ENCODE measurements around the gene PSMD3. TPM values are rescaled to one million over a fixed set of nuclear protein-coding genes. Genes with fewer than 3 reads are reported as not detected.
A peak's percentile ranks its signal among the peaks of the same experiment; 100 is the strongest.

The PSMD3 gene
- total RNA-seq, 1 experiment from 2014 or later = 174 TPM

DNA sequence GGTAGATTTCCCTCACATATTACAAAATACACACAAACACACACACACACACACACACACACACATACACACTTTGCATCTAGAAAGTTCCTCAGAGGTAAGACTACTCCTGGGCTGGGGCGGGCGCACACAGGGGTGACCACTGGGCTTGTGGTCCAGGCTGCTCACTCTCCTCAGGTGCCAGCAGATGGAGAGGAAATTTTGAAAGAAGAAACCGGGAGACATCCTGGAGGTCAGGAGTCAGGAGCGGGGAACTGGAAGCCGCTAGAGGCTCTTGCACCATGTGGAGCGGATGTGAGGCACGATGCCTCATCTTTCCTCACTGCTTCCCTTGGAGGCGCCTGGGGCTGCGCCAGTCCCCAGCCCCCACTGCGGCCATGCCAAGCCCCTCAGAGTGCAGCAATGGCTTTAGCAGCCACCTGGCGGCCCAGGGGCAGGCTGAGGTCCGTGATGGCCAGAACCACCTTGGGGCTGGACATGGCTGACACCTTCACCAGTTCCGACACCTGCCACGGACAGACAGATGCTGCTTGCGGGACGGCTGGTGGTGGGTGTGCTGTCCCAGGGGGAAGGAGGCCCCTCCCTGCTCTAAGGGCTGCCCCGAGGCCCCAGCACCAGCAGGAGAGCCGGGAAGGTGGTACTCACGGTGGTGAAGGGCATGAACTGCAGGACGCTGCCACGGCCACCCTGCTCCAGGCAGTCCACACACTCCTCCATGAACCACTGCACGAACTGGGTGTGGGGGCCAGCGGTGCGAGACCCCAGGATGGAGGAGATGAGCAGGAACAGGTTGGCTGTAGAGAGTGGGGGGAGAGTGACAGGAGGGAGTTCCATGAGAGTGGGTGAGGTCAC lies 38.8 kb downstream of the PSMD3 start:
- Histone ChIP-seq H3K9me3 (ENCODE audit: control insufficient read depth, low read depth, low read length) (no peaks in the 10 kb centered on the region), H4K5ac (ENCODE audit: insufficient read length, low read depth, low read length) (no peak overlapping the region), H3K79me1 (ENCODE audit: insufficient read depth, low read depth, low read length, poor library complexity, severe bottlenecking) (no peaks in the 10 kb centered on the region), H2BK5ac (ENCODE audit: insufficient read length, low read length) (no peak overlapping the region), H2BK120ac (ENCODE audit: low read depth, low read length, poor library complexity, severe bottlenecking) (no peak overlapping the region), H2AK5ac (ENCODE audit: insufficient read length, low read length) (no peak overlapping the region), H3K4me1 (ENCODE audit: insufficient read depth, low read length) (peaks cover 4% of the 10 kb centered on the region; the same call in 1 of the 2 replicates), H3K14ac (ENCODE audit: insufficient read depth, low read length) (no peak overlapping the region), H3K27ac (ENCODE audit: insufficient read length, low read depth, low read length) (no peak overlapping the region), H3K23me2 (ENCODE audit: insufficient read length, low read depth, low read length, poor library complexity, severe bottlenecking) (no peaks in the 10 kb centered on the region), H3K4me2 (ENCODE audit: insufficient read depth, insufficient read length, low read length) (no peak overlapping the region), H3K18ac (ENCODE audit: insufficient read length, low read depth, low read length) (no peak overlapping the region), H3K23ac (ENCODE audit: insufficient read length, low read depth, low read length) (no peak overlapping the region), H3K56ac (ENCODE audit: insufficient read length, low read depth, low read length) (no peak overlapping the region), H3T11ph (ENCODE audit: low read length) (no peak overlapping the region), H2BK15ac (ENCODE audit: low read depth, low read length) (no peak overlapping the region), H3K4ac (ENCODE audit: low read depth, low read length) (no peak overlapping the region), H4K91ac (ENCODE audit: insufficient read length, low read depth, low read length) (no peak overlapping the region), H3K79me2 (ENCODE audit: insufficient read depth, low read length) (no peaks in the 10 kb centered on the region), H2AFZ (ENCODE audit: low read length) (no peak overlapping the region), H2BK12ac (ENCODE audit: insufficient read length, low read depth, low read length) (no peak overlapping the region), H3K9ac (ENCODE audit: extremely low read depth, insufficient read length, low read length) (no peak overlapping the region), H2BK20ac (ENCODE audit: low read depth, low read length, poor library complexity, severe bottlenecking) (no peak overlapping the region), H3K27me3 (ENCODE audit: insufficient read depth, low read length) (no peaks in the 10 kb centered on the region), H4K8ac (replicated peaks; ENCODE audit: insufficient read length, low read depth, low read length) (no peak overlapping the region), H4K20me1 (ENCODE audit: control insufficient read depth, insufficient read depth, insufficient read length) (no peaks in the 10 kb centered on the region)
- Mint-ChIP-seq H3K27ac (peak overlapping the region; percentile 96 to 98 (median 96)), H3K4me3 (peak overlapping the region in 1 of 2 experiments; percentile 63; a peak in 2 of 5 replicates), H3K9me3 (no peaks in the 10 kb centered on the region; a peak in 1 of 5 replicates), H3K36me3 (ENCODE audit: insufficient read depth in 1 of 3, low read depth in 3 of 3) (peaks cover 12 to 43% (median 41%) of the 10 kb centered on the region in 3 experiments; a peak in 6 of 7 replicates), H3K4me1 (peaks cover 20 to 46% of the 10 kb centered on the region in 2 experiments), H3K27me3 (ENCODE audit: low read depth) (no peaks in the 10 kb centered on the region)
- no CpG with 5 or more reads among the region's 24 CpGs for WGBS (ENCODE audit: extremely low coverage, insufficient read length, low lambda C conversion rate)
- TF ChIP-seq, protein P1, sequence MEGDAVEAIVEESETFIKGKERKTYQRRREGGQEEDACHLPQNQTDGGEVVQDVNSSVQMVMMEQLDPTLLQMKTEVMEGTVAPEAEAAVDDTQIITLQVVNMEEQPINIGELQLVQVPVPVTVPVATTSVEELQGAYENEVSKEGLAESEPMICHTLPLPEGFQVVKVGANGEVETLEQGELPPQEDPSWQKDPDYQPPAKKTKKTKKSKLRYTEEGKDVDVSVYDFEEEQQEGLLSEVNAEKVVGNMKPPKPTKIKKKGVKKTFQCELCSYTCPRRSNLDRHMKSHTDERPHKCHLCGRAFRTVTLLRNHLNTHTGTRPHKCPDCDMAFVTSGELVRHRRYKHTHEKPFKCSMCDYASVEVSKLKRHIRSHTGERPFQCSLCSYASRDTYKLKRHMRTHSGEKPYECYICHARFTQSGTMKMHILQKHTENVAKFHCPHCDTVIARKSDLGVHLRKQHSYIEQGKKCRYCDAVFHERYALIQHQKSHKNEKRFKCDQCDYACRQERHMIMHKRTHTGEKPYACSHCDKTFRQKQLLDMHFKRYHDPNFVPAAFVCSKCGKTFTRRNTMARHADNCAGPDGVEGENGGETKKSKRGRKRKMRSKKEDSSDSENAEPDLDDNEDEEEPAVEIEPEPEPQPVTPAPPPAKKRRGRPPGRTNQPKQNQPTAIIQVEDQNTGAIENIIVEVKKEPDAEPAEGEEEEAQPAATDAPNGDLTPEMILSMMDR (conservative IDR thresholded peaks at IDR 0.05) = peak; percentile 36
- DNase-seq = no peak
